Retinal pigment epithelial cell (primary cell): Measurements from ENCODE around the gene WNT5B.

Experiments
- DNase-seq: peaks from one replicate; pipeline ENCODE4 v3.0.0-alpha.2; 2010; ENCODE audit warnings: low read depth
- H3K4me3 ChIP-seq: 2 replicates; pipeline ENCODE4 v1.5.1; 2011; ENCODE audit warnings: mild to moderate bottlenecking, low read length, control low read depth, moderate library complexity
- TF ChIP-seq, protein P1 (sequence below): conservative IDR thresholded peaks from 2 replicates; pipeline ENCODE4 v1.5.1; 2011; ENCODE audit warnings: low read depth, low read length, control low read depth, inconsistent platforms

WNT5B gene

DNA sequence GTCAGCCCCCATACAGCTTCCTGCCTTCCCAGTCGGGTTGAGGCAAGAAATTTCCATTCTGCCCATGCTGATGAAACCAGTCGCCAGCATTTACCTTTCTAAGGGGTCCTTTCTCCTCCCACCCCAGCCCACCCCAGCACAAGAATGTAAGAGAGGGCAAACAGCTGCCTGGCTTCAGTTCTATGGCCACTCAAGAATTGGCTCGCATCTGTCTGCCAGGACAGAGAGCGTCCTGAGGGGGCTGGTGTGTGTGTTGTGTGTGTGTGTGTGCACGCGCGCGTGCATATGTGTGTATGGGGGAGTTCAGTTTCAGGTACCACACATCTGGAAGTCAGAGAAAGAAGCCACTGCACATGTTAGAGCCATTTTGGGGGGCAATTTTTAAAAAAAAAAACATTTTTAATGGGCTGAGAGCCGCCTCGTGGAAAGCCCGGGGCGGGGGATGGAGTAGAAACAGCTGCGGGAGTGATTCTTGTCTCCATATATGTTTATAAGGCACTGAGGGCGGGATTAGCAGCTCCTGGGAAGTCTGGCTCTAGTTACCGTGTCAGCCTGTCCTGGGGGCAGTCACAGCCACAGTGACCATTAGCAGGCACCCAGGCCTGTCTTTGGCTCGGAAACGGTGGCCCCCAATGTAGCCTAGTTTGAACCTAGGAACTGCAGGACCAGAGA lies at the start of gene WNT5B:
WNT5B (plus strand) TSS at position 566 of the 672 bp plus-strand sequence. CDS start 2,124 bp downstream, outside the sequence.
- DNase-seq: no peak
- peak within 1 kb of the TSS; percentile 47 for H3K4me3 ChIP-seq
- TF ChIP-seq, protein P1, sequence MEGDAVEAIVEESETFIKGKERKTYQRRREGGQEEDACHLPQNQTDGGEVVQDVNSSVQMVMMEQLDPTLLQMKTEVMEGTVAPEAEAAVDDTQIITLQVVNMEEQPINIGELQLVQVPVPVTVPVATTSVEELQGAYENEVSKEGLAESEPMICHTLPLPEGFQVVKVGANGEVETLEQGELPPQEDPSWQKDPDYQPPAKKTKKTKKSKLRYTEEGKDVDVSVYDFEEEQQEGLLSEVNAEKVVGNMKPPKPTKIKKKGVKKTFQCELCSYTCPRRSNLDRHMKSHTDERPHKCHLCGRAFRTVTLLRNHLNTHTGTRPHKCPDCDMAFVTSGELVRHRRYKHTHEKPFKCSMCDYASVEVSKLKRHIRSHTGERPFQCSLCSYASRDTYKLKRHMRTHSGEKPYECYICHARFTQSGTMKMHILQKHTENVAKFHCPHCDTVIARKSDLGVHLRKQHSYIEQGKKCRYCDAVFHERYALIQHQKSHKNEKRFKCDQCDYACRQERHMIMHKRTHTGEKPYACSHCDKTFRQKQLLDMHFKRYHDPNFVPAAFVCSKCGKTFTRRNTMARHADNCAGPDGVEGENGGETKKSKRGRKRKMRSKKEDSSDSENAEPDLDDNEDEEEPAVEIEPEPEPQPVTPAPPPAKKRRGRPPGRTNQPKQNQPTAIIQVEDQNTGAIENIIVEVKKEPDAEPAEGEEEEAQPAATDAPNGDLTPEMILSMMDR: no peak

DNA sequence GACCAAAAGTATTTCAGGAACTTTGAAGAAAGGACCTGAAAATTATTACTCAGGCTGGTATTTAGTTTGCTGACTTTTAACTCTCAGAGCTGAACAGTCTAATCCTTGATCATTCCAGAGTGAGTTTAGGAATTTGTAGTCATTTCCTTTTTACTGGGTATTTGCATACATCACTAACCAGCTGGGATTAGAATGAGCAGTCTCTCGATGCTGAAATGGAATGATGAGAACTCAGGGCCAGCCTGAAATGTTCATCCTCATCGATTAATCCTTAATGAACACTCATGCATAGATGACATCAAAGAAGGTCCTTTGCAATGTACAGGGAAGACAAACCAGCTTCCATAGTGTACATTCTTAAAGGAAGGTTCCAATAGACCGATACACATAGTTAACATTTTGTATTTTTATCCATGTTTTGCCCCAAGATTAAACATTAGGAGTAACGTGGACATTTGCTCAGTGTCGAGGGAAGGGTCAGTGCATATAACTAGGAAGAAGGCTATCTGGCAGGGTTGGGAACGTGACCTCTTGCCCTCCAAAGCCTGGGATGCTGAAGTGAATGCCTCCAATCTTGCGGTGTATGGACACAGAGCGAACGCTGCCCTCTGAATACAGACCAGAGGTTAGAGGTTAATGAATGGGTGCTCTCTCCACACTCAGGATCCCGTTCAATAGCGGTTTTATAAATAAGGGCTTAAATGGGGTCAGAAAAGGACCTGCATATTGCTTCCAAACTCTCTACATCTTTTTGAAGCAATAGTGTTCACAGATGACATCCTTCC lies 49.2 kb upstream of the WNT5B start:
- no peak overlapping the region for H3K4me3 ChIP-seq
- TF ChIP-seq, protein P1: no peak
- DNase-seq: no peak

DNA sequence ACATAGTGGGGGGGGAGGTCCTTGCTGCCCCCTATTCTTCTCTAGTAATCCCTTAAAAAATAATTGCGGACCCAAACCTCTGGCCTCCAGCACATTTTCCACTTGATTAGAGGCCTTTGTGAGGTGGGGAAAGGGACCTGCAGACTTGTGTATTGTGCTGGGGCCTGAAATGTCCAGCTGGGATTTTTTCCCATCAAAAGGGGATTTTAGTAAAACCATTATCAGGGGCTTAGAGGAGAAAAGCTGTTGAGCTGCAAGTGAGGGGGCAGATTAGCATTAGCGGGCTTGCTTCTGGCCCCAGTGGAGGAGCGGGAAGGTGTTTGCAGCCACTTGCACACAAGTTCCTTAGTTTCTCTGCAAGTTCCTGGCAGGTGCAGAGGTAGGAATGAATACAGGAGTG lies 48.5 kb upstream of the WNT5B start:
- no peak for DNase-seq
- no peak overlapping the region for H3K4me3 ChIP-seq
- TF ChIP-seq, protein P1: no peak

DNA sequence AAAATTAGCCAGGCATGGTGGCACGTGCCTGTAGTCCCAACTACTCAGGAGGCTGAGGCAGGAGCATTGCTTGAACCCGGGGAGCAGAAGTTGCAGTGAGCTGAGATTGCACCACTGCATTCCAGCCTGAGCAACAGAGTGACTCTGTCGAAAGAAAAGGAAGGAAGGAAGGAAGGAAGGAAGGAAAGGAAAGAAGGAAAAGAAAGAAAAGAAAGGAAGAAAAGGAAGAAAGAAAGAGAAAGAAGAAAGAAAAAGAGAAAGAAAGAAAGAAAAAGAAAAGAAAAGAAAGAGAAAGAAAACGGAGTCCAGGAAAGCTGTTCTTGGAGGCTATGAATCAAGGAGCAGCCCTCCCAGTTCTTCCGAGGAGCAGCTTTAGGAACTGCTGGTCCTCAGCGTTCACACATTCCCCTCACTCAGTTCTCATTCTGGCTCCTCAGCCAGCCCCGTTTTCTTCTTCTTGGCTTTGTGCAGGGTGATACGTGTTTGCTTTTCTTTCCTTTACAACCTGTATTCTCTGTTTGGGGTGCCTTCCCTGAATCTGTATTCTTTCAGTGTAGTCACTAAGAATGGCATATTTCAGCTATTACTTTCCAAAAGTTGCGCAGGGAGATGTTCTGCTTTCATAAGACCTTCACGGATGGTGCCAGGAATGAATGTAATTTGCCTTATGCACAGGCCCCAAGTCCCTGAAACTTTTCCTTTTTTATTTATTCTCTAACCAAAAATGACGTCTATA lies 46.9 kb upstream of the WNT5B start:
- DNase-seq: no peak
- TF ChIP-seq, protein P1: no peak
- no peak overlapping the region for H3K4me3 ChIP-seq

DNA sequence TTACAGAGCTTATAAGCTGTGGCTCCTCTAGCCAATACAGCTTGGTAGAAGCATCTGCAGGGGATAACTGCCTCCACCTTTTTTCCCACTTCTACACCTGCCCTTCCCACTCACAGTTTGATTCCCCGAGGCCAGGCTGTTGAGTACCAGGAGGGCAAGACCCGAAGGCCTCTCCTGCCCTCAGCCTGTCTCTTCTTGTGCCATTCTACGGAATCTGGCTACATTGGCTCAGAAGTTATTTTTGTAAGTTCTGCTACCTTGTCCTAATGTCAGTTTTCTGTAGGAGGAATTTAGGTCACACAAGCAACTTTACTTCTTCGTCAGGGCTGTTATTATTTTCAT lies 46.4 kb upstream of the WNT5B start:
- DNase-seq: no peak
- TF ChIP-seq, protein P1: no peak
- no peak overlapping the region for H3K4me3 ChIP-seq

DNA sequence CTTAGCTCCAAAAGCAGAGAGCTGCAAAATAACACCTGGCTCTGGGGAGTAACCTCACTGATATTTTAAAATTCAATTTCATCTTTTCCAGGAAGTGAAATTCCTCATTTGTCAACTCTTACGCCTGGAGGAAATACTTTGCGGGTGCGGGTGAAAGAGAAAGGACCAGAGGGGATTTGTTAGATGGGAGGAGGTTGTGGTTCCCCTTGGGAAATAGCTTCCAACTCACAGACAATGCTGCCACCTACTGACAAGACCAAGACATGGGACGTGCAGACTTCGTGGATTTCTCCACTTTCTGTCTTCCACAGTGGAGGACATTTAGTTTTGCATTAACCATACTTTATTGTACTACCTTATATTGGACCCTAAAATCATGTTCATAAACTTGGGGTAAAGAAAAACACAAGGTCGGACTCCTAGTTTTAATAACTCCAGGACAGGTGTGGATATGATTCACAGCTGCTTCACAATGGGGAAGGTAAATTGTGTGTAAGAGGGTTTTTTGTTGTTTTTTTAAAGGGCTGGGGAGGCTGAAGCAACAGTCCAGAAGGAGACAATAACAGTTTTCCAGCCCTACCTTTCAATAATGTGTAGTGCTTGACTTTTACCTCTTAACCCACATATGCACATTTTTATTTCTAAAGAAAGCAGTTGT lies 45.5 kb upstream of the WNT5B start:
- no peak for DNase-seq
- H3K4me3 ChIP-seq: peak overlapping the region; percentile 1
- TF ChIP-seq, protein P1: peak; percentile 84
